H9 (cell line): ENCODE results near the gene KCNMA1. TPM values are rescaled to one million over a fixed set of nuclear protein-coding genes. Genes with fewer than 3 reads are reported as not detected.
A peak's percentile ranks its signal among the peaks of the same experiment; 100 is the strongest.

ENCODE experiments used
- DNase-seq: peaks from one replicate; pipeline ENCODE4 v3.0.0-alpha.2; 2017
- H2AFZ ChIP-seq: one replicate; pipeline ENCODE4 v1.6.1; 2013; ENCODE audit warnings: mild to moderate bottlenecking, low read length, control low read depth, moderate library complexity
- H2AK5ac ChIP-seq: 2 replicates; pipeline ENCODE4 v1.6.1; 2013; ENCODE audit warnings: low read length, control low read depth, mixed read lengths; ENCODE audit not compliant: insufficient read length
- H2BK120ac ChIP-seq: one replicate; pipeline ENCODE4 v1.6.1; 2013; ENCODE audit warnings: low read depth, mild to moderate bottlenecking, low read length, control low read depth, inconsistent platforms; ENCODE audit not compliant: poor library complexity, severe bottlenecking
- H2BK12ac ChIP-seq: 2 replicates; pipeline ENCODE4 v1.6.1; 2013; ENCODE audit warnings: low read length, control low read depth, mixed read lengths, low read depth; ENCODE audit not compliant: insufficient read length
- H2BK15ac ChIP-seq: 2 replicates; pipeline ENCODE4 v1.6.1; 2013; ENCODE audit warnings: low read depth, low read length, control low read depth
- H2BK20ac ChIP-seq: one replicate; pipeline ENCODE4 v1.6.1; 2013; ENCODE audit warnings: low read depth, mild to moderate bottlenecking, low read length, control low read depth, inconsistent platforms; ENCODE audit not compliant: poor library complexity, severe bottlenecking
- H2BK5ac ChIP-seq: 2 replicates; pipeline ENCODE4 v1.6.1; 2013; ENCODE audit warnings: low read length, control low read depth, mixed read lengths; ENCODE audit not compliant: insufficient read length
- H3K14ac ChIP-seq: 2 replicates; pipeline ENCODE4 v1.6.1; 2013; ENCODE audit warnings: low read length, control low read depth; ENCODE audit not compliant: insufficient read depth
- H3K18ac ChIP-seq: 2 replicates; pipeline ENCODE4 v1.6.1; 2013; ENCODE audit warnings: low read depth, mild to moderate bottlenecking, mixed read lengths, low read length, control low read depth; ENCODE audit not compliant: insufficient read length
- H3K23ac ChIP-seq: 2 replicates; pipeline ENCODE4 v1.6.1; 2013; ENCODE audit warnings: low read length, control low read depth, mixed read lengths, low read depth; ENCODE audit not compliant: insufficient read length
- H3K23me2 ChIP-seq: 2 replicates; pipeline ENCODE4 v1.6.1; 2013; ENCODE audit warnings: low read depth, mild to moderate bottlenecking, mixed read lengths, low read length, control low read depth; ENCODE audit not compliant: insufficient read length, poor library complexity, severe bottlenecking
- H3K27ac ChIP-seq: 2 replicates; pipeline ENCODE4 v1.5.1; 2013; ENCODE audit warnings: low read length, control low read depth, mixed read lengths, low read depth; ENCODE audit not compliant: insufficient read length
- H3K27me3 ChIP-seq: 2 replicates; pipeline ENCODE4 v1.6.1; 2013; ENCODE audit warnings: low read length, control low read depth, inconsistent platforms; ENCODE audit not compliant: insufficient read depth
- H3K4ac ChIP-seq: 2 replicates; pipeline ENCODE4 v1.6.1; 2013; ENCODE audit warnings: low read depth, mild to moderate bottlenecking, control low read depth, inconsistent platforms, low read length, moderate library complexity
- H3K4me1 ChIP-seq: 2 replicates; pipeline ENCODE4 v1.6.1; 2013; ENCODE audit warnings: low read length, control low read depth, inconsistent platforms; ENCODE audit not compliant: insufficient read depth
- H3K4me2 ChIP-seq: 2 replicates; pipeline ENCODE4 v1.6.1; 2013; ENCODE audit warnings: low read length, control low read depth, mixed read lengths; ENCODE audit not compliant: insufficient read length, insufficient read depth
- H3K56ac ChIP-seq: 2 replicates; pipeline ENCODE4 v1.6.1; 2013; ENCODE audit warnings: low read depth, mild to moderate bottlenecking, mixed read lengths, low read length, control low read depth; ENCODE audit not compliant: insufficient read length
- H3K79me1 ChIP-seq: 2 replicates; pipeline ENCODE4 v1.6.1; 2013; ENCODE audit warnings: low read depth, mild to moderate bottlenecking, moderate library complexity, low read length, control low read depth, inconsistent platforms; ENCODE audit not compliant: insufficient read depth, poor library complexity, severe bottlenecking
- H3K79me2 ChIP-seq: 2 replicates; pipeline ENCODE4 v1.6.1; 2013; ENCODE audit warnings: low read length, control low read depth, inconsistent platforms; ENCODE audit not compliant: insufficient read depth
- H3K9ac ChIP-seq: 2 replicates; pipeline ENCODE4 v1.6.1; 2013; ENCODE audit warnings: low read length, control low read depth, mixed read lengths; ENCODE audit not compliant: insufficient read length; ENCODE audit errors: extremely low read depth
- H3K9me3 ChIP-seq: one replicate; pipeline ENCODE4 v1.6.1; 2013; ENCODE audit warnings: low read depth, low read length, inconsistent platforms; ENCODE audit not compliant: control insufficient read depth
- H3T11ph ChIP-seq: one replicate; pipeline ENCODE4 v1.6.1; 2013; ENCODE audit warnings: mild to moderate bottlenecking, low read length, control low read depth, inconsistent platforms
- H4K20me1 ChIP-seq: one replicate; pipeline ENCODE4 v1.6.1; 2013; ENCODE audit not compliant: control insufficient read depth, insufficient read length, insufficient read depth
- H4K5ac ChIP-seq: 2 replicates; pipeline ENCODE4 v1.6.1; 2013; ENCODE audit warnings: low read depth, mild to moderate bottlenecking, mixed read lengths, low read length, control low read depth; ENCODE audit not compliant: insufficient read length
- H4K8ac ChIP-seq: replicated peaks from 2 replicates; pipeline ENCODE4 v1.6.1; 2013; ENCODE audit warnings: low read length, control low read depth, mixed read lengths, low read depth; ENCODE audit not compliant: insufficient read length
- H4K91ac ChIP-seq: 2 replicates; pipeline ENCODE4 v1.6.1; 2013; ENCODE audit warnings: low read depth, mild to moderate bottlenecking, moderate library complexity, mixed read lengths, low read length, control low read depth; ENCODE audit not compliant: insufficient read length
- H3K27ac Mint-ChIP-seq, 3 experiments: 2 replicates in 2 of 3; 3 replicates in 1 of 3; pipeline ENCODE4 v1.8.0; 2020 to 2021; ENCODE audit warnings: mixed read lengths in 3 of 3, mild to moderate bottlenecking in 1 of 3, moderate library complexity in 1 of 3
- H3K27me3 Mint-ChIP-seq: 2 replicates; pipeline ENCODE4 v1.8.0; 2021; ENCODE audit warnings: low read depth, mild to moderate bottlenecking, moderate library complexity, mixed read lengths
- H3K36me3 Mint-ChIP-seq, 3 experiments: 2 replicates in 2 of 3; 3 replicates in 1 of 3; pipeline ENCODE4 v1.8.0; 2020 to 2021; ENCODE audit warnings: low read depth in 3 of 3, mixed read lengths in 3 of 3; ENCODE audit not compliant: insufficient read depth in 1 of 3
- H3K4me1 Mint-ChIP-seq, 2 experiments: 2 replicates each; pipeline ENCODE4 v1.8.0; 2020; ENCODE audit warnings: mixed read lengths in 2 of 2
- H3K4me3 Mint-ChIP-seq, 2 experiments: 2 replicates in 1 of 2; 3 replicates in 1 of 2; pipeline ENCODE4 v1.8.0; 2020 to 2021; ENCODE audit warnings: mild to moderate bottlenecking in 2 of 2, mixed read lengths in 2 of 2, moderate library complexity in 1 of 2
- H3K9me3 Mint-ChIP-seq, 2 experiments: 2 replicates in 1 of 2; 3 replicates in 1 of 2; pipeline ENCODE4 v1.8.0; 2020; ENCODE audit warnings: mild to moderate bottlenecking in 2 of 2, mixed read lengths in 2 of 2, moderate library complexity in 1 of 2
- WGBS: extraction: QIAGEN DNeasy Blood & Tissue Kit; methylation state at CpG from one replicate; pipeline ENCODE4 v1.1.7; 2013; ENCODE audit warnings: missing lambda C conversion rate, low lambda C conversion rate, mixed read lengths; ENCODE audit not compliant: insufficient read length; ENCODE audit errors: extremely low coverage; 5-methylcytosine and 5-hydroxymethylcytosine counted together
- total RNA-seq: library from RNA; stranded (reverse); gene quantifications from 2 replicates; pipeline ENCODE4 v1.2.1, GENCODE V29; 2021
- TF ChIP-seq, protein P1 (sequence below): fragments of 200-600 bp; sonication (generic); conservative IDR thresholded peaks from 3 replicates; pipeline ENCODE4 v1.8.0; 2021; ENCODE audit warnings: antibody characterized with exemption, mild to moderate bottlenecking

Gene KCNMA1
- total RNA-seq, 1 experiment from 2014 or later, result 2.0 TPM

DNA sequence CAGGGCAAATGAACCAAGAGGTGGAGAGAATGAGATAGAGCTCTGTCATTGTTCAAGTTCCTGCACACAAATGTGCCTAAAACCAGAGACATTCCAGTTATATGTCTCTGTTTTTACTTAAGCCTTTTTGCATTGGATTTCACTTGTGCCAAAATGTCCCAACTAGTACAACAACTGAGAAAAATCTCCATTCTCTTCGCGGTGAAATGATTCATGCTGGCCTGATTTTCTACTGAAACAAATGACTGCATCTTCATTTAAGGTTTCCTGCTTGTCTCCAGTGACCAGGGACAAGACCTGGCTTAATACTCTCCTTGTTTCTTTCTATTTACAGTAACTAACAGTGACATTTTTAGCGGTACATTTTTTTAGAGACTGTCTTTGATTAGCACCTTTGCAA lies 714.9 kb downstream of the KCNMA1 start:
- no peak overlapping the region for H3K4me2 ChIP-seq
- no peak overlapping the region for H4K8ac ChIP-seq
- H3T11ph ChIP-seq, result no peak overlapping the region
- no peaks in the 10 kb centered on the region for H3K9me3 ChIP-seq
- H2BK12ac ChIP-seq, result no peak overlapping the region
- H3K9ac ChIP-seq, result no peak overlapping the region
- H3K36me3 Mint-ChIP-seq, result no peaks in the 10 kb centered on the region
- H2BK120ac ChIP-seq, result no peak overlapping the region
- H3K4ac ChIP-seq, result no peak overlapping the region
- no peaks in the 10 kb centered on the region for H3K79me2 ChIP-seq
- H3K14ac ChIP-seq, result no peak overlapping the region
- H3K27me3 Mint-ChIP-seq, result no peaks in the 10 kb centered on the region
- no peak overlapping the region for H2BK20ac ChIP-seq
- H4K20me1 ChIP-seq, result no peaks in the 10 kb centered on the region
- peaks cover 12 to 18% of the 10 kb centered on the region in 2 experiments for H3K4me1 Mint-ChIP-seq
- TF ChIP-seq, protein P1, sequence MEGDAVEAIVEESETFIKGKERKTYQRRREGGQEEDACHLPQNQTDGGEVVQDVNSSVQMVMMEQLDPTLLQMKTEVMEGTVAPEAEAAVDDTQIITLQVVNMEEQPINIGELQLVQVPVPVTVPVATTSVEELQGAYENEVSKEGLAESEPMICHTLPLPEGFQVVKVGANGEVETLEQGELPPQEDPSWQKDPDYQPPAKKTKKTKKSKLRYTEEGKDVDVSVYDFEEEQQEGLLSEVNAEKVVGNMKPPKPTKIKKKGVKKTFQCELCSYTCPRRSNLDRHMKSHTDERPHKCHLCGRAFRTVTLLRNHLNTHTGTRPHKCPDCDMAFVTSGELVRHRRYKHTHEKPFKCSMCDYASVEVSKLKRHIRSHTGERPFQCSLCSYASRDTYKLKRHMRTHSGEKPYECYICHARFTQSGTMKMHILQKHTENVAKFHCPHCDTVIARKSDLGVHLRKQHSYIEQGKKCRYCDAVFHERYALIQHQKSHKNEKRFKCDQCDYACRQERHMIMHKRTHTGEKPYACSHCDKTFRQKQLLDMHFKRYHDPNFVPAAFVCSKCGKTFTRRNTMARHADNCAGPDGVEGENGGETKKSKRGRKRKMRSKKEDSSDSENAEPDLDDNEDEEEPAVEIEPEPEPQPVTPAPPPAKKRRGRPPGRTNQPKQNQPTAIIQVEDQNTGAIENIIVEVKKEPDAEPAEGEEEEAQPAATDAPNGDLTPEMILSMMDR, result no peak
- peak overlapping the region; percentile 32 for H2AFZ ChIP-seq
- no peaks in the 10 kb centered on the region for H3K23me2 ChIP-seq
- H3K27me3 ChIP-seq, result no peaks in the 10 kb centered on the region
- no peak overlapping the region for H2BK5ac ChIP-seq
- H3K18ac ChIP-seq, result no peak overlapping the region
- H3K27ac Mint-ChIP-seq, result no peak overlapping the region
- no peak overlapping the region for H4K91ac ChIP-seq
- H3K23ac ChIP-seq, result no peak overlapping the region
- WGBS, result no CpG with 5 or more reads among the region's 3 CpGs
- no peaks in the 10 kb centered on the region for H3K79me1 ChIP-seq
- no peak for DNase-seq
- H2AK5ac ChIP-seq, result no peak overlapping the region
- no peak overlapping the region for H4K5ac ChIP-seq
- peaks cover 5% of the 10 kb centered on the region; the same call in 1 of the 2 replicates for H3K4me1 ChIP-seq
- H3K4me3 Mint-ChIP-seq, result no peak overlapping the region
- H3K9me3 Mint-ChIP-seq, result no peaks in the 10 kb centered on the region
- H2BK15ac ChIP-seq, result no peak overlapping the region
- no peak overlapping the region for H3K27ac ChIP-seq
- H3K56ac ChIP-seq, result no peak overlapping the region
